GM19463 (cell line): ENCODE measurements around the gene IFNL4.

Experiments
- ATAC-seq: cut with Tn5 transposase; IDR thresholded peaks from one replicate; pipeline ENCODE4 v1.9.1; 2021; ENCODE audit warnings: mild to moderate bottlenecking, moderate library complexity; ENCODE audit not compliant: unreplicated experiment

IFNL4 gene

GRCh38 chr19:39196860-39197562 is 51.6 kb downstream of the IFNL4 start, which contains the start of gene NCCRP1:
NCCRP1 (plus strand) TSS chr19:39196964; CDS start chr19:39196983, 19 bp downstream.
- no peak for ATAC-seq

- ATAC-seq = no peak
Observed at GRCh38 chr19:39196320-39196719, 52.3 kb downstream of the IFNL4 start.
